GM12891 (cell line): Measurements from ENCODE around the gene ASIC5.

Experiments
- POLR2A ChIP-seq: IDR thresholded peaks from 2 replicates; pipeline ENCODE4 v1.6.1; 2011; ENCODE audit warnings: low read depth, low read length, control low read depth
- POLR2AphosphoS5 ChIP-seq: IDR thresholded peaks from 2 replicates; pipeline ENCODE4 v1.6.1; 2011; ENCODE audit warnings: low read depth, low read length, control low read depth
- SPI1 ChIP-seq: IDR thresholded peaks from 2 replicates; pipeline ENCODE4 v1.6.1; 2011; ENCODE audit warnings: low read depth, low read length, control low read depth
- TAF1 ChIP-seq: IDR thresholded peaks from 2 replicates; pipeline ENCODE4 v1.6.1; 2011; ENCODE audit warnings: low read depth, low read length, control low read depth

GRCh38 chr4:155875878-155876277 is 9.8 kb upstream of the ASIC5 start:
- no peak for TF ChIP-seq POLR2AphosphoS5
- TF ChIP-seq SPI1, result no peak
- TF ChIP-seq POLR2A, result no peak
- no peak for TF ChIP-seq TAF1
